Measurements from ENCODE around the gene NRCAM. TPM values are rescaled to one million over a fixed set of nuclear protein-coding genes. Genes with fewer than 3 reads are reported as not detected.

The NRCAM gene
- total RNA-seq, 1 donor from 2014 or later: 2.0 TPM

- intact Hi-C loops (cut with DNase I): no loop called here
- Histone ChIP-seq H3K9me3 (no peaks in the 10 kb centered on the region), H3K27ac (no peak overlapping the region), H3K4me3 (no peak overlapping the region), H3K36me3 (no peaks in the 10 kb centered on the region), H3K27me3 (no peaks in the 10 kb centered on the region), H3K4me1 (peaks cover 3% of the 10 kb centered on the region)
- TF ChIP-seq, protein P1, sequence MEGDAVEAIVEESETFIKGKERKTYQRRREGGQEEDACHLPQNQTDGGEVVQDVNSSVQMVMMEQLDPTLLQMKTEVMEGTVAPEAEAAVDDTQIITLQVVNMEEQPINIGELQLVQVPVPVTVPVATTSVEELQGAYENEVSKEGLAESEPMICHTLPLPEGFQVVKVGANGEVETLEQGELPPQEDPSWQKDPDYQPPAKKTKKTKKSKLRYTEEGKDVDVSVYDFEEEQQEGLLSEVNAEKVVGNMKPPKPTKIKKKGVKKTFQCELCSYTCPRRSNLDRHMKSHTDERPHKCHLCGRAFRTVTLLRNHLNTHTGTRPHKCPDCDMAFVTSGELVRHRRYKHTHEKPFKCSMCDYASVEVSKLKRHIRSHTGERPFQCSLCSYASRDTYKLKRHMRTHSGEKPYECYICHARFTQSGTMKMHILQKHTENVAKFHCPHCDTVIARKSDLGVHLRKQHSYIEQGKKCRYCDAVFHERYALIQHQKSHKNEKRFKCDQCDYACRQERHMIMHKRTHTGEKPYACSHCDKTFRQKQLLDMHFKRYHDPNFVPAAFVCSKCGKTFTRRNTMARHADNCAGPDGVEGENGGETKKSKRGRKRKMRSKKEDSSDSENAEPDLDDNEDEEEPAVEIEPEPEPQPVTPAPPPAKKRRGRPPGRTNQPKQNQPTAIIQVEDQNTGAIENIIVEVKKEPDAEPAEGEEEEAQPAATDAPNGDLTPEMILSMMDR (IDR thresholded peaks at IDR 0.05): no peak
- no peak for DNase-seq
- no peak for ATAC-seq
These were observed 352.5 kb downstream of the NRCAM start for GRCh38 chr7:108103558-108104298.

DNA sequence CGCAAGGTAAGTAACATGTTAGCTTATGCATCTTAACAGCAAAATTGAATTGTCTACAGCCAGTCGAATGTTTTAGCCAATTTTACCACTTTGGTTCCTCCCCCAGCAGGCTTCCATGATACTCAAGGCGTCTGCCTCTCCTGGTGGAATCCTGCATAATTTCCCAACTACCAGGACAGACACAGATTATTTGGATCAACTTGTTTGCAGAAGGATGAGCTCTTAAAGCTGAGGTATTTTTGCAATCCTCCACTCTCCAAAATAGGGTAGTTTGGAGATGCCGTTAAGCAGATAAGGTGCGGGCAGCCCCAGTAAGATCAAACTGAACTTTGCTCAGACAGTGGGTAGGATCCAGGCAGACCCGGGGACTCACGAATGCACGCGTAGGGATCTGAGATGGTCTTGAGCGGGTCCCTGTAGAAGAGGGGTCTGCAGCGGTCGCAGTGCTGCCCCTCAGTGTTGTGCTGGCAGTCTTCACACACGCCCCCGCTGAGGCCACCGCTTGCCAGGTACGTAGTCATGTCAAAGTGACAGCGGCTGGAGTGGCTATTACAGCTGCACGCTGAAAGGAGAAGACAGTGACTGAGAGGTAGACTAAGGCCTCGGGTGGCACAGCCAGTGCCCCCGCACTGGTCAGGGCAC lies 353.4 kb downstream of the NRCAM start:
- H3K4me3 ChIP-seq: no peak overlapping the region
- H3K36me3 ChIP-seq: no peaks in the 10 kb centered on the region
- no peaks in the 10 kb centered on the region for H3K27me3 ChIP-seq
- DNase-seq (no peak), ATAC-seq (peak; percentile 30)
- intact Hi-C loops (cut with DNase I): no loop called here
- TF ChIP-seq, protein P1 (IDR thresholded peaks at IDR 0.05): no peak
- no peaks in the 10 kb centered on the region for H3K9me3 ChIP-seq
- peaks cover 2% of the 10 kb centered on the region for H3K4me1 ChIP-seq
- no peak overlapping the region for H3K27ac ChIP-seq

DNA sequence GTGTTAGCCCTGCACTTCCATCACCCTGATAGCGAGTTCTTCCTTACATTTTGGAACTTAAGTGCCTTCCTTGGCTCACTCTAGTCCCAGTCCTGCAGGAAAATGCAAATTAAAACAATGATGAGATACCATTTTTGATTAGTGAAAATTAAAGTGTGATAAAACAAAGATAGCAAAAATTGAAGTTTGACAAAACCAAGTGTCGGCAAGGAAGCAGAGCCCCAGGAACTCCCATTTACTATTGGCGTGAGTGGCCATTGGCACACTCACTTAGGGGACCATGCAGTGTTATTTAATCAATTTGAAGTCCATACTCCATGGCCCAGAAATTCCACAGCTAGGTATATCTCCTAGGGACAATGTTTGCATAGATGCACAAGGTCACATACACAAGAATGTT lies 354.5 kb downstream of the NRCAM start:
- Histone ChIP-seq H3K4me1 (no peaks in the 10 kb centered on the region), H3K9me3 (no peaks in the 10 kb centered on the region), H3K27ac (no peak overlapping the region), H3K4me3 (no peak overlapping the region), H3K36me3 (no peaks in the 10 kb centered on the region), H3K27me3 (no peaks in the 10 kb centered on the region)
- ATAC-seq: no peak
- intact Hi-C loops (cut with DNase I): no loop called here
- DNase-seq: no peak
- TF ChIP-seq, protein P1 (IDR thresholded peaks at IDR 0.05): no peak

DNA sequence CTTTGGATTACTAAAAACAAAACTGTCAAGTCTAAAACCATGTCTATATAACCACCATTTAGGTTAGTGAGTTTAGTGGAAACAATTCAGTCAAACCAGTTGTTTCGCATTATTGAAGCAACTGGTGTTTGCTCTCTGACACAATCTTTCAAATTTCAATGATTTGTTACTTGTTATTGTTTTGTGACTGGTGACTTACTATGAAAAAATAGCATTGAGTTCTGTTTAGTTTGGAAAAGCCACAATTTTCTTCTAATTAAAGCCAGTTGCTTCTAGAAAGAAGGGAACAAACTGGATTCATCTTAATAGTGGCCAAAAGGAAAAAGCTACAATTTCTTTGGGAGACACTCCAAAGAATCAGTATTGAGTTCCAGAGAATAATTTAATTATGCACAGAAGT lies 356.5 kb downstream of the NRCAM start:
- intact Hi-C loops (cut with DNase I): no loop called here
- TF ChIP-seq, protein P1 (IDR thresholded peaks at IDR 0.05): no peak

GRCh38 chr7:108097703-108098102 lies 358.5 kb downstream of the NRCAM start:
- Histone ChIP-seq H3K27me3 (no peaks in the 10 kb centered on the region), H3K4me3 (no peak overlapping the region), H3K36me3 (no peaks in the 10 kb centered on the region), H3K4me1 (peaks cover 22% of the 10 kb centered on the region), H3K27ac (no peak overlapping the region), H3K9me3 (no peaks in the 10 kb centered on the region)
- intact Hi-C loops (cut with DNase I): no loop called here
- TF ChIP-seq, protein P1 (IDR thresholded peaks at IDR 0.05): peak; percentile 43
- DNase-seq (no peak), ATAC-seq (no peak)

More for the DNA sequence above, 356.5 kb downstream of the NRCAM start:
- H3K36me3 ChIP-seq: no peaks in the 10 kb centered on the region
- H3K27me3 ChIP-seq: no peaks in the 10 kb centered on the region
- ATAC-seq (no peak), DNase-seq (no peak)
- H3K4me1 ChIP-seq: peaks cover 13% of the 10 kb centered on the region
- H3K9me3 ChIP-seq: no peaks in the 10 kb centered on the region
- H3K27ac ChIP-seq: no peak overlapping the region
- H3K4me3 ChIP-seq: no peak overlapping the region

Other genes with a start within 250 kb of the NRCAM start
- 27.4 TPM for gene PNPLA8, start 69.7 kb upstream of the NRCAM start, total RNA-seq
- 26.3 TPM for gene THAP5, start 113.3 kb upstream of the NRCAM start, total RNA-seq
- gene DNAJB9, start 113.4 kb upstream of the NRCAM start, total RNA-seq: 36.5 TPM

All from upper lobe of right lung (tissue), 1 donor.